SH-SY5Y (cell line): ENCODE results near the gene TASL.

Experiments used
- GATA2 ChIP-seq: IDR thresholded peaks from 2 replicates; pipeline ENCODE4 v1.6.1; 2011; ENCODE audit warnings: mild to moderate bottlenecking, low read depth, low read length
- GATA3 ChIP-seq: IDR thresholded peaks from 2 replicates; pipeline ENCODE4 v1.6.1; 2011; ENCODE audit warnings: low read depth, mild to moderate bottlenecking, low read length, moderate library complexity

DNA sequence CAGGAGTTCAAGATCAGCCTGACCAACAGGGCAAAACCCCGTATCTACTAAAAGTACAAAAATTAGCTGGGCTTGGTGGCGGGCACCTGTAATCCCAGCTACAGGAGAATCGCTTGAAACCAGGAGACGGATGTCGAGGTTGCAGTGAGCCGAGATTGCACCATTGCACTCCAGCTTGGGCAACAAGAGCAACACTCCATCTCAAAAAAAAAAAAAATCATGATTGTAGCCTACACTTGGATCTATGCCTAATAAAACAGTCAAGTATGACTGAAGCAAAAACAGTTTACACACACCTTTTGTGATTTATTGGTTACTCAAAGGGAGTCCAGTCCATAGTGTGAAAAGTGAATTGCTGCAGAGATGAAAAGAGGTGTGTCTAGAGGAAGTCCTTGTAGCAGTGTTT, 34.7 kb upstream of the TASL start:
- TF ChIP-seq GATA2 (no peak), GATA3 (no peak)
